GM18499 (cell line): ENCODE data around the gene RAB17.
A peak's percentile ranks its signal among the peaks of the same experiment; 100 is the strongest.

Experiments
- ATAC-seq: cut with Tn5 transposase; IDR thresholded peaks from one replicate; pipeline ENCODE4 v1.9.1; 2021; ENCODE audit warnings: moderate number of reproducible peaks; ENCODE audit not compliant: insufficient read depth, unreplicated experiment

The RAB17 gene

DNA sequence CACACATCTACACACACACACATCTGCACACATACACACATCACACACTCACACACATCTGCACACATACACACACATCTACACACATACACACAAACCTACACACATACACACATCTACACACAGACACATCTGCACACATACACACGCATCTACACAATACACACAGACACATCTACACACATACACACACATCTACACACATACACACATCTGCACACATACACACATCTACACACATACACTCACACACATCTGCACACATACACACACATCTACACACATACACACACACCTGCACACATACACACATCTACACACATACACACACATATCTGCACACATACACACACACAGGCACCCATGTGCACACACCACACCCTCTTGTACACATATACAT is 24.6 kb downstream of the RAB17 start:
- no peak for ATAC-seq

DNA sequence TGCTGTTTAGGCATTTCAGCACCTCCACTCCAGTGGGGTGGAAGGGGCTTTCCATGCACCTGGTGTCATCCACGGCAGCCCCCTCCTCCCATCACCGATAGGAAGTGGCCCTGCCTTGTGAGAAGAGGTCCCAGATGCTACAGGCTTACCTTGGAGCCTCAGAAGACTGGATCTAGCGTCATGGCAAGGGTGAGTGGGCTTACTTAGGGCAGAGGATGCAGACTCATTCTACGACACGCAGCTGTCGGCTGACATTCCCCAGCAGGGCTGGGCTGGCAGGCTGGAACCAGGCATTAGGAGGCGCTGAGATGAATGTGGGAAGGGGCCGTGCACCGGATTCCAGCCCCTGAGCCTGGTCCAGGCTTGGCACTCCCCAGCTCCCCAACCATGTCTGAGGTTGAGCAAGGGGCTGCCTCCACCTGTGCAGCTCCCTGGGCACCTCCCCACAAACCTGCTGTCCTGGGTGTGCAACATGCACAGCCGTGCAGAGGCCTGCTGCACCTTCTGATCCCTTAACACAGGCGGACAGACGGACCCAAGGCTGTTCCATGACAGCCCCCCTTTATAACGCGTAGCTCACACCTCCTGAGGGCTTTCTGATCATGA is 25.9 kb downstream of the RAB17 start:
- no peak for ATAC-seq

DNA sequence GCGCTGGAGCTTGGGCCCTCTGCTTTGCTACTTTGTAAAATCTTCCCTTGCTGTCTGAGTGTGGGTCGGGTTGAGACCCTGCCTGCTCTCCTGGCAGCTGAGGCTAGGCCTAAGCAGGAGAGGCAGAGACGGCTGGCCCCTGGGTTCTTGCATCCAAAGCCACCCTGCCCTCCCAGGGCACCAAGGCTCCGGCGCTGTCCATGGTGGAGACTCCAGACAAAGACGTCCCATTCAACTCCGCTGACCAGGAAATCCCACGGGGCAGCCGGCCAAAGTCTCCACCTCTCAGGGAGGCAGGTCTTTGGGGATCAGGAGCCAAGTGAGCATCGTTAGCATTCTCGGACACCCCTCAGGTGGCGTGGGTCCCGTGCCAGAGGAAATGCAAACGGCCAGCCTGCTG is 26.7 kb downstream of the RAB17 start:
- ATAC-seq: no peak

DNA sequence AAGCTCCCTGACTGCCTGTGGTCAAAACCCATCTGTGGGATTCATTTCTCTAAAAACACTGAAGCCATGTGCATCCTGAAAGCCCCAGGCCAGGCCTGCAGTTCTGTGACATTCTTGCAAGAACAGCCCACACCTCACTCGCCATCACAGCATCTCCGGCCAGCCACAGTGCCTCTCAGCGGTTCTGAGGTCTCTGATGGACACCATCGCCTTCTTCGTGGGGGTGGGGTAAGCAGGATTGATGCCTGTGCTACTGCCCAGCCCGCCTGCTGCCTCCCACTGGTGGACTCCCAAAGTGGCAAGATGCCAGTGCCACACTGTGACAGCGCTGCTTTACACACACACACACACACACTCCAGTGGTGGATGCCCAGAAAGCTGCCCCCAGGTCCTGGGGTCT is 29.3 kb downstream of the RAB17 start:
- ATAC-seq: no peak

DNA sequence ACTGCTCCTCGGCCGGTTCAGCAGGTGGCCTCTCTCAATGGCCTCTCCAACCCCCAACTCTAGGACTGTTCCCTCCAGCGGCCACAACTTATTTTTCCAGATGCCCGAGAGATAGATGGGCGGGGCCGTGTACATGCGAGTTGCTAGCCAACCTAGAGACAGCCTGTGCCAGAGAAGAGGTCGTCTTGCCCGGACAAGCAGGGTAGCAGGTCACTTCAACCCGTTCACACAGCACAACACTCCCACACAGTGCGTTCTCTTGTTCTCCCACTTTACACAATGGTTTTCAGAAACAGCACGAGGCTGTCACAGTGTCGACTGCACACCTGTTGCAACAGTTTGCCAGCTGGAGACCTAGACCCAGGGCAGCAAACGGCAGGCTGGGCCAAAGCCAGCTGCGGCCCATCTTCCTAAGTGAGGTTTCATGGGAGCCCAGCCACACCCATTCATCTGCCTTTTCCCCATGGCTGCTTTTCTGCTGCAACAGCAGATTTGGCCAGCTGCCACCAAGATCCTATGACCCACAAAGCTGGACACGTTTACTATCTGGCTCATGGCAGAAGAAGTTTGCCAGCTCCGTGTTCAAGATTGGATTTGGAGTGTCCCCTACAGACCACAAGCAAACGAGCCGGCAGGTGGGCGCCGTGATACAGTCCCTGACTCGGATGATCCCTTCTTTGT is 31.4 kb downstream of the RAB17 start:
- no peak for ATAC-seq

DNA sequence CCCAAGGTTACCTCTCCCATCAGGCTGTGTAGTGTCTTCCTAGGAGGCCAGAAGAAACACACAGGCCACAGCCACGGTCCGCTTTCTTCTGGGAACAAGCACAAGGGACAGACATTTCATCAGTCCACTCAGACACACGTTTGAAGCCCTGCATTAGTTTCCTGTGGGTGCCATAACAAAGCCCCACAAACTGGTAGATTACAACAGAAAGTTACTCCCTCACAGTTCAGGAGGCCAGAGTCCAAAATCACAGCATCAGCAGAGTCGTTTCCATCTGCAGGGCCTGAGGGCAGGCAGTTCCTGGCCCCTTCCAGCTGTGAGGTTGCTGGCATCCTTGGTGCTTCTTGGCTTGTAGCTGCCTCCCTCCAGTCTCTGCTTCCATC is 32.9 kb downstream of the RAB17 start:
- ATAC-seq: no peak

DNA sequence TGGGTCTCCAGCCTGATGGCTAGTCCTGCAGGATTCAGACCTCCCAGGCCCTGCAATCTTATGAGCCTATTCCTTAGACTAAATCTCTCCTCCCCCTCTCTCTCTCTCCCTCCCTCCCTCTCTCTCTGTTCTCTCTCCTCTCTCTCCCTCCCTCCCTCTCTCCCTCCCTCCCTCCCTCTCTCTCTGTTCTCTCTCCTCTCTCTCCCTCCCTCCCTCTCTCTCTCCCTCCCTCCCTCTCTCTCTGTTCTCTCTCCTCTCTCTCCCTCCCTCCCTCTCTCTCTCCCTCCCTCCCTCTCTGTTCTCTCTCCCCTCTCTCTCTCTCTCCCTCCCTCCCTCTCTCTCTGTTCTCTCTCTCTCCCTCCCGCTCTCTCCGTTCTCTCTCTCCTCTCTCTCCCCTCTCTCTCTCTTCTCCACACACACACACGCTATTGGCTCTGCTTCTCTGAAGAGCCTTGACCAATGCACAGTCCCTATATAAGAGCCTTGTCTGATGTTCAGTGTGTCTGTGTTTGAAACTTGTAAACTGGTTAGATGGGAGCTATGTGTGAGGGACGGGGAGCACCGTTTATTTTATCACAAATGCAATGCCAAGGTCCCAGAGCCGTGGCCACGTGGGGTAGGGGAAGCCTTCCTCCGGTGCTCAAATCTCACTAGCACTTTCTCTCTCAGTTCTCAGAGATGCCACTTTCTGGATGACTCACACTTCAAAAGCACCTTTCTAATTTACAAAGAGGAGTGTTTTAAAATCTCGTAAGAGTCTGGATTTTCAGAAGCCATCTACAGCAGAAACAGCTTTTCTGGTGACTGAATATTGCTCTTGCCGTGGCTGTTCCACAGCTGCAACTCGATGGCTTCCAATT is 33.5 kb downstream of the RAB17 start:
- peak; percentile 73 for ATAC-seq

DNA sequence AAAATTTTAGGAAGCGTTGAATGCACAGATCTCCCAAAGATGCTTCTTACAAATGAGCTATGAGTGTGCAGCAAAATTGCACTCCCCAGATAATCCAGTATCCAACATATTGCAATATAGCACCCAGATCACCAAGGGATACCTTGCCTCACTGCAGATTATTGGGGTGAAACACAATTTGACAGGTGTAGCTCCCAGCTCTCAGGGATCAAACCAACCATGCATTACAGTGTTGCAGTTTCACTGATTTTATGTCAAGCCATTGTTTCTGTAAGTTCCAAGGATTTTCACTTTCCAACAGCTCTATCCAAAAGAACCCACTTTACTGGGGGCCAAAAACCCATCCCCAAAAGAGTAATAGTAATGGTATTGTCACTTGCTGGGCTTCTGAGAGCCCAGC is 35.0 kb downstream of the RAB17 start:
- ATAC-seq: no peak

DNA sequence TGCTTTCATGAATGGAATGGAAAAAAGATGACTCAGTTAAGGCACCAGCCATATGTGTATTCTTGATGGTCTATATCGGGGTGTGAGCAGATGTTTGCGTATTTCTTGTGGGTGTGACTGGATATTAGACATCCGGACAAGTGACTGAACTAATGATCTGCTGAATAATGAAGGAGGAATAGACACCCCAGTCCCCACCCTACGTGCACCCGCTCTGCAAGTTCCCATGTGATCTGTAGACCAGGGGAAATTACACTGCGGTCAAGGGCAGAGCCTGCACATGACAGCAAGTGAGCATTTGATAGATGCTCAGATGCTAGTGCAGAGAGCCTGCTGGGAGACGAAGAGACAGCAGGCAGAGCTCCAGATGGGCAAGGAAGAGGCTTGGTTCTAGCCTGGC is 36.6 kb downstream of the RAB17 start:
- ATAC-seq: no peak

DNA sequence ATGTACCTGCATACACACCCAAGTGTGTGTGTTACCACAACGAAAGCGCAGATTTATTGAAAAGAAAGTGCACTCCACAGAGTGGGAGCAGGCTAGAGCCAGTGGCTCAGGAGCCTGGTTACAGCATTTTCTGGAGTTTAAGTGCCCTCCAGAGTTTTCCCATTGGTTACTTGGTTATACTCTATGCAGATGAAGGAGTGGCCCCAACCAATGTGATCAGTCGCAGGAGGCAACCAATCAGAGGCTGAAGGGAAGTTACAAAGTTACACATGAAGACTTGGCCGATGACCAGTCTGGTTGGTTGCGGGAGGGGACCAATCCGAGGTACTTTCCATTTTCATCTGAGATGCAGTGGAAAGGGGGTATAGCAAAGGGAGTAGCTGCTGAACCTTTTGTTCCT is 37.6 kb downstream of the RAB17 start:
- no peak for ATAC-seq

DNA sequence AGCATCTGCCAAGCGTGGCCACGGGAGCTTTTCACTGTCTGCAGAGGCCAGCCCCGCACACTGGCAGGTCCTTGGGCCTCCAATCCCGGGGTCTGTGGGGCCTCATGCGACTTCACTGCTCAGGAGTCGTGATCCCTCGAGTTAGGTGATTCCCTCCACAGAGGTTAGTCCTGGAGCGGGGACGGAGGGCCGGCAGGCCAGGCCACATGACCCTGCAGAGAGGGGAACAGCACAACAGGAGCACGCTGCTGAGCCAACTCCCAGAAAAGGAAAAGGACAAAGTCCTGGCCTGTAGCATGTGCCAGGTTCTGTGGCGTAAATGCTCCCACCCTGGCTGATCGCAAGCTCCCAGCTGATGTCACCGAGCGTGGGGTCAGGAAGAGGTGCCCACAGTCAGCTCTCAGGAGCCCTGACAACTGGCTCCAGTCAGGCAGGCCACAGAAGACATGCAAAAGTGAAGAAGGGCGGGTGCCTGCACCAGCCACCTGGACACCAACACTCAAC is 39.4 kb downstream of the RAB17 start:
- ATAC-seq: no peak

DNA sequence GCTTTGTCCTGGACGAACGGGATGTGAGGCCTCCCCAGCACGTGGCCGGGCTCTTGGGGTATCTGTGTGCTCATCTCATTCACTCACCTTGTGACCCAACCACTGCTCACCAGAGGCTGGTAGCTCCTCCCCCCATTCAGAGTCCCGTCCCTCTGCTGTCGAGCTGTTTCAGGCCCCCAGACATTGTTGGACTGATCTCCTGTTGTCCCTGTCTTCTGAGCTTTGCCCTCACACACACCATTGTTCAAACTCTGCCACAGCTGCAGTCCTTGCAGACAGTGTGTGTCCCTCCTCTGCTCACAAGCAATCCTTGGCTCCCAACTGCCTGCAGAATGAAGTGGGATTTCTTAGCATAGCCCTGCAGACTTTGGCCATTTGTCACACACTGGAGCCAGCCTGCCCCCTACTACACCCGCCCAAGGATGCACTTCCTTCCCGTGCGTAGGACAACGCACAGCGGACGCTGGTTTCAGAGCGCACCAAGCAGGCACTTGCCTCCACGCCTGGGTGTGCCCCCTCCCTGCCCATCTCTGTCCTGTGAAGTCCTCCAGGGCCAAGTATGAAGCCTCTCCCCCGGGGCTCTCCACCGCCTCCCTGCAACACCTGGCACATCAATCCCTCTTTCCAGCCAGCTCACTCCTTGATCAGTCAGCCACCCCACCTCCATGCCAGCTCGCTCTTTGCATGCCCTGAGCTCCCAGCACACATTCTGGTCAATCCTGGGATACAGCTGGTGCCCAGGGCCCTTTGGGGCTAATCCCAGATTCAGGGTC is 40.7 kb downstream of the RAB17 start:
- ATAC-seq: no peak

DNA sequence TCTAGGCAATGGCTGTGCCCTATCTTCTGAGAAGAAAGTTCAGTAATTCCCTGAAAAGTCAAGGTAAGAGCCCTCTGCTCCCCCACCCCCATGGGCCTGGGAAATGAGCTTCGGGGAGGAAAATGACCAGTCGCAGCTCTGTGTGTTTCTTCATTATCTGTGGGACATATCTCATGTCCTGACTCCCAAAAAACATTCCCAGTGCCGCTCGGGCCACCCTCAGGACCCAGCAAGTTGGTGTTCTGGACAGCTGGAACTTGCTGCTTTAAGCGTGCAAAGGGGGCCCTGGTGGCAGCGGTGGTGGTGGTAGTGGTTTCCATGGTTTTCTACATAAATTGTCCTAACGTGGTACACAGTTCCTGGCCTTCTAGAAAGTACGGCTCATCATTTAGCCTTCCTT is 41.3 kb downstream of the RAB17 start:
- no peak for ATAC-seq

DNA sequence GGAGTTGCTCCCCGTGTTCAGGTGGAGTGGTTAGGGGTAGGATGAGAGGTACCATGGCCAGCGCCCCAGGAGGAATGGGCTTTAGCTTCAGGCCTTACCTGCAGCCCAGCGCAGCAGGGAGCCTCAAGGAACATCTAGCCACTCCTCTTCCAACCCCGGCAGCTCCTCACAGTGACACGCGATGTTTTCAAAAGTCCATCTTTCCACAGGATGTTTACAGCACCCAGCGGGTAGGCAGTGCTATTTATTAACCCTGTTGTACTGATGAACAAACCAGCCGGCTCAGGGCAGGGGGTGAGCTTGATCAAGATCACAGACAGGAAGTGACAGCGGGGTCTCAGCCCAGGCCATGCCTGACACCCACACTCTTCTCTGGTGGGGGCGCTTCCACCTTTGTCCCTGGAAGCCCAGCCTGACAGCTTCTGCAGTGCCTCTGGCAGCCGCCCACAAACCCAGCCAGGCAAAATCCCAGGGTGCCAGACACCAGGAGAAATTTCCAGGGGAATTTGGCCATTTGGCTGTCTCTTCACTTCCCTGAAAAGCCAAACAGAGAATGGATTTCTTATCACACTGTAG is 42.6 kb downstream of the RAB17 start:
- no peak for ATAC-seq

DNA sequence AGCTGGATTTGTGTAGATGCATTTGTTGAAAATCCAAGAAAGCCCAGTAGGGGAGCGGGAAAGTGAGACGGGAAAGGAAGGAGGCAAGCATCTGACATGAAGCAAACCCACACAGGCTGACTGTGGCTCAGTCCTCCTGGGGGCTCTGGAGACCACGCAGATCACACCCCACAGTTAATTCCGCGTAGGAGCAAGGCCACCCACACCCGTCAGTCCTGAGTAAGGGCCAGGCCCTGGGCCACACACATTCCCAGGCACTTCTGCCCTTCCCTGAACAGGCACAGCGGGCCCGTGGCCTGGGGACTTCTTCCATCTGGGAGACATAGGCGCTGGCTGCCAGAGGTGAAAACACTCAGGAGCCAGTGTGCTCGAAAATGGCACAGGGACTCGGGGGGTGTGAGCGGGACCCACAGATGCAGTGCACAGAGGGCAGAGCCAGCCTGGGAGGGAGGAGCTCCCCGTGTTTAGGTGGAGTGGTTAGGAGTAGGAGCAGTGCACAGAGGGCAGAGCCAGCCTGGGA is 43.6 kb downstream of the RAB17 start:
- no peak for ATAC-seq

DNA sequence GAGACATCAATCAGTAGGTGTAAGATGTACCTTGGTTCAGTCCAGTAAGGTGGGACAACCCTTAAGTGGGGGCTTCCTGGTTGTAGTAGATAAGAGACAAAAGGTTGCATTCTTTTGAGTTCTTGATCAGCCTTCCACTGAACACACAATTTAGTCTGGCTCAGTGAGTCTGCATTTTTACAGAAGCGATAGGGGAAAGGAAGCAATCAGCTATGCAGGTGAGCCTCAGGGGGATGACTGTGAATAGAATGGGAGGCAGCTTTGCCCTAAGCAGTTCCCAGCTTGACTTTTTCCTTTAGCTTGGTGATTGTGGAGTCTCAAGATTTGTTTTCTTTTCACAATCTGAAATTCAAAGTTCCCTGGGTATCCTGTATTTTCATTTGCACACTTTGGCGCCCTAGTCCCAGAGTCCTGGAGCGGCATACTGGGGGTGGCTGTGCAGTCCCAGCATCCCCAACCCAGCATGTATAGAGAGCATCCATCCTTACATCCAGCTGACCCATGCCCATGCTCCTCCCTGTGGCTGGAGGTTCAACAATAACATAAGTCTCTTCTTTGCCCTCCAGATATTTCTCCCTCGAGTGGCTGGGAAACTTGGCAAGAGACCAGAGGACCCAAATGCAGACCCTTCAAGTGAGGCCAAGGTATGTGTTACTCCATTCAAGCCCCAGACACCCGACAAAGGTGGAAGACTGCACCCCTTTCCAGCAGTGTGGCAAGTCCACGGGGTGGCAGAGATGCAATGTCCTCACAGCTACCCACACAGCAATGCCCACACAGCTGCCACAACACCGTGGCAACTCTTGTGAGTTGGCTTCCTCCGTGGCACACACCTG is 44.3 kb downstream of the RAB17 start:
- no peak for ATAC-seq

DNA sequence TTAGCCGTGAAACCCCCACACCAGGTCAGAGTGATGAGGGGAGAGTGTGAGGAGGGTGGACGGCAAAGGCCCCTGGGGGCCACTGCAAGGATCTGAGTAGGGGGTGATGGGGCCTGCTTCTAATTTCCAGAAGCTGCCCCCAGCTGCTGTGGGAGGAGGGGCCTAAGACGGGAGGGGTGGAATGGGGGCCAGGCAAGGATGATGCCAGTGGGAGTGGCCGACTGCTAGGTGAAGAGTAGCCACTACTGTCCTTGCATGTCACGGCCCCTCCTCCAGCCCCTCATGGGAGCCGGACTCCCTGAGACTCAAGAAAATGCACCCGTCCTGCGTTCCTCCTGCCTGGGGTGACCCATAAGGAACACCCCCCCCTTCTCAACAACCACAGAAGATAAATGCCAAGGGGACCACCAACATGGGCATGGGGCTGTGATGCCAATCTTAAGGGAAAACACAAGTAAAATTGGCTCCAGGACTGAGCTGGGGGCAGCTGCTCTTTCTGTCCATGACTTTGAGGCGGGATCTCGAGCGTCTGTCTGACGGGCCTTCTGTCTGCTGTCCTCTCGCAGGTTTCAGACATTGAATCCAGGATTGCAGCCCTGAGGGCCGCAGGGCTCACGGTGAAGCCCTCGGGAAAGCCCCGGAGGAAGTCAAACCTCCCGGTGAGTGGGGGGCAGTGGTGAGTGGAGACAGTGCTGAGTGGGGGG is 48.4 kb downstream of the RAB17 start:
- ATAC-seq: no peak

DNA sequence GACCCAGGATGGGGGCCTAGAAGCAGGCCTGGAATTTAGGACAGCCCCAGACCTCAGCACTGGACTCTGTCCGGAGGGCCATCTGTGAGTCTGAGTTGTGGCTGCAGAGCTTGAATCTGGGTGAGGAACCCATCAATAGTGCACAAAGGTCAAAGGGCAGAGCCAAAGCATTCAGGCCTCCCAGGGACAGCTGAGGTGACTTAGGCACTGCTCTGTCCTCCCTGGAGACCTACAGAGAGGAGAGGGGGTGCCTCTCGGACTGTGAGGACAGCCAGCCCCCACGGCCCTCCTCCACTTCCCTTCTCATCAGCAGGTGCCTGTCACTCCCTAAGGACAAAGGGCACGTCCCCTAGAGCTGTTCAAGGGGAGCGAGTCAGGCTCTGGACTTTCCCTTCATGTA is 49.3 kb downstream of the RAB17 start:
- no peak for ATAC-seq

DNA sequence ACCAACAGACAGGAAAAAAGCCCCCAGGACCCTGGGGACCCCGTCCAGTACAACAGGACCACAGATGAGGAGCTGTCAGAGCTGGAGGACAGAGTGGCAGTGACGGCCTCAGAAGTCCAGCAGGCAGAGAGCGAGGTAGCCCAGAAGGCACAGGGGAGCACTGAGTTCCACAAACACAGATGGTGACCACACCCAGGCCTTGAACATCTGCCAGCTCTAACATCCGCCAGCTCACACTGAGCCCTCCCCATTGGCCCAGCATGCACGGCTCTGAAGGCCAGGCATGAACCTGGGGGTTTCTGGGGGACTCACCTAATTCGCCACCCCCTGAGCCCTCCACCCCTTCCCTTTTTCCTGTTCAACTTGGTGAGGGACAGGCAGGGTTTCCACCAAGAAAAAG is 49.7 kb downstream of the RAB17 start:
- ATAC-seq: no peak
